ENCODE results near the gene DDX42.
A peak's percentile ranks its signal among the peaks of the same experiment; 100 is the strongest.

DNA sequence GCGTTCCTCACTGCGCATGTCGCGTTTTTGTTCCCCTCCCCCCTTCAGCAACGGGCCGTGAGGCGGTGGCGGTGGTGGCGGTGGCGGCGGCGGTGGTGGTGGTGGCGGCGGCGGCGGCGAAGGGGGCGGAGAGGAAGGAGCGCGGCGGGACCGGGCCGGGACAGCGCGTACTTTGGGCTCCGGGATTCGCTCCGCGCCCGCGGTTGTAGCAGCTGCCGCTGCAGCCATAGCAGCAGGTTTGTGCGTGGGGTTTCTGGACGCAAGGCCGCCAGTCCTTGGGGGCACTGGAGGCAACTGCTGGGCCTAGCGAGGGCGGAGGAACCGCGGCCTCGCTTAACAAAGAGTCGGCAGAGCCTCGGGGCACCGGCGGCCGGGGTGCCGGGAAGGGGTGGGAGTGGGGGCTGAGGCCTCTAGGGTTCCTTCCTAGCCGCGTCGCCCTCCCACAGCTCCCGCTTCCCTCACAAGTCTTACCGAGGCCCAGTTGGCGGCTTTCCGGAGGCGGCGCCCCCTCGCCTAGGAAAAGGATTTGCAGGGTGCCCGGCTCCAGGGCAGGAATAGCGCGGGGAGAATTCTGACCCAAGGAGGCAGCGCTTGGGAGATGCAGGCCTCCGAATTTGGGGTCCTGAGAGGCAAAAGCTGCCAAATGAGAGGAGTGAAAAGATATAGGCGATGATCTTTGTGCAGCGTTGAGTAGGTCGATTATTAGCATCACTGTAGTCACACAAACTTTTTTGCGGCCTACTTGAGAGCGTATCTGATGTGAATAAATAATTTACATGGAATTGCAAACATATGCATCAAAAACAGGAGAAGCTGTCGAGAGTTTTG is at the start of gene DDX42:
- no peak for TF ChIP-seq EZH2 (IDR thresholded peaks at IDR 0.05; ENCODE audit: borderline replicate concordance, low read depth, low read length, severe bottlenecking)
- TF ChIP-seq, protein P1, sequence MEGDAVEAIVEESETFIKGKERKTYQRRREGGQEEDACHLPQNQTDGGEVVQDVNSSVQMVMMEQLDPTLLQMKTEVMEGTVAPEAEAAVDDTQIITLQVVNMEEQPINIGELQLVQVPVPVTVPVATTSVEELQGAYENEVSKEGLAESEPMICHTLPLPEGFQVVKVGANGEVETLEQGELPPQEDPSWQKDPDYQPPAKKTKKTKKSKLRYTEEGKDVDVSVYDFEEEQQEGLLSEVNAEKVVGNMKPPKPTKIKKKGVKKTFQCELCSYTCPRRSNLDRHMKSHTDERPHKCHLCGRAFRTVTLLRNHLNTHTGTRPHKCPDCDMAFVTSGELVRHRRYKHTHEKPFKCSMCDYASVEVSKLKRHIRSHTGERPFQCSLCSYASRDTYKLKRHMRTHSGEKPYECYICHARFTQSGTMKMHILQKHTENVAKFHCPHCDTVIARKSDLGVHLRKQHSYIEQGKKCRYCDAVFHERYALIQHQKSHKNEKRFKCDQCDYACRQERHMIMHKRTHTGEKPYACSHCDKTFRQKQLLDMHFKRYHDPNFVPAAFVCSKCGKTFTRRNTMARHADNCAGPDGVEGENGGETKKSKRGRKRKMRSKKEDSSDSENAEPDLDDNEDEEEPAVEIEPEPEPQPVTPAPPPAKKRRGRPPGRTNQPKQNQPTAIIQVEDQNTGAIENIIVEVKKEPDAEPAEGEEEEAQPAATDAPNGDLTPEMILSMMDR (IDR thresholded peaks at IDR 0.05; ENCODE audit: borderline replicate concordance, extremely low read depth, low read length, poor library complexity, severe bottlenecking): peak; percentile 22

Data from DND-41 (cell line).